Endodermal cell (in vitro differentiated cells): ENCODE data around the gene APOM. TPM values are rescaled to one million over a fixed set of nuclear protein-coding genes. Genes with fewer than 3 reads are reported as not detected.
A peak's percentile ranks its signal among the peaks of the same experiment; 100 is the strongest.

Source experiments
- DNase-seq: peaks from one replicate; pipeline ENCODE4 v3.0.0-alpha.2; 2017
- H3K27ac ChIP-seq: 2 replicates; pipeline ENCODE4 v1.5.1; 2013; ENCODE audit warnings: mild to moderate bottlenecking, low read depth, low read length, moderate library complexity
- H3K27me3 ChIP-seq: 2 replicates; pipeline ENCODE4 v1.6.1; 2013; ENCODE audit warnings: mild to moderate bottlenecking, low read length, moderate library complexity; ENCODE audit not compliant: insufficient read depth, control insufficient read depth, poor library complexity, severe bottlenecking
- H3K36me3 ChIP-seq: 2 replicates; pipeline ENCODE4 v1.7.0; 2013; ENCODE audit warnings: mild to moderate bottlenecking, low read length, moderate library complexity; ENCODE audit not compliant: control insufficient read depth, insufficient read depth
- H3K4me1 ChIP-seq: one replicate; pipeline ENCODE4 v1.7.0; 2013; ENCODE audit warnings: low read length; ENCODE audit not compliant: control insufficient read depth, insufficient read depth
- H3K4me3 ChIP-seq: 2 replicates; pipeline ENCODE4 v1.5.1; 2013; ENCODE audit warnings: mild to moderate bottlenecking, low read length, moderate library complexity
- H3K9ac ChIP-seq: 2 replicates; pipeline ENCODE4 v1.6.1; 2013; ENCODE audit warnings: mild to moderate bottlenecking, low read length, moderate library complexity; ENCODE audit not compliant: poor library complexity, severe bottlenecking; ENCODE audit errors: extremely low read depth
- H3K9me3 ChIP-seq: 2 replicates; pipeline ENCODE4 v1.6.1; 2013; ENCODE audit warnings: mild to moderate bottlenecking, low read length, moderate library complexity; ENCODE audit not compliant: control insufficient read depth
- H3K27ac Mint-ChIP-seq: 2 replicates; pipeline ENCODE4 v1.8.0; 2020; ENCODE audit warnings: mixed read lengths
- H3K27me3 Mint-ChIP-seq: 2 replicates; pipeline ENCODE4 v1.8.0; 2021; ENCODE audit warnings: mild to moderate bottlenecking, mixed read lengths; ENCODE audit not compliant: insufficient read depth
- H3K36me3 Mint-ChIP-seq: 2 replicates; pipeline ENCODE4 v1.8.0; 2020; ENCODE audit warnings: low read depth, mixed read lengths
- H3K4me1 Mint-ChIP-seq: 2 replicates; pipeline ENCODE4 v1.8.0; 2020; ENCODE audit warnings: mixed read lengths
- H3K4me3 Mint-ChIP-seq: 2 replicates; pipeline ENCODE4 v1.8.0; 2020; ENCODE audit warnings: mild to moderate bottlenecking, moderate library complexity, mixed read lengths
- H3K9me3 Mint-ChIP-seq: 2 replicates; pipeline ENCODE4 v1.8.0; 2020; ENCODE audit warnings: mild to moderate bottlenecking, mixed read lengths
- WGBS, 2 experiments: methylation state at CpG; one replicate each; pipeline versions ENCODE4 v1.1.5 to v1.1.7; 2013; ENCODE audit warnings: missing lambda C conversion rate in 2 of 2, mixed read lengths in 1 of 2; ENCODE audit not compliant: insufficient coverage in 1 of 2, insufficient read length in 1 of 2; 5-methylcytosine and 5-hydroxymethylcytosine counted together
- total RNA-seq, 2 donors: library from RNA; stranded (reverse); fragmentation: NEBNext Ultra II Directional in 1 of 2; extraction: Animal tissue kit (Norgen Biotek cat#: 25700) in 1 of 2; gene quantifications; 2 replicates in 1 of 2; 3 replicates in 1 of 2; pipeline ENCODE4 v1.2.1, GENCODE V29; 2021
- TF ChIP-seq, protein P1 (sequence below): fragments of 200-600 bp; sonication (generic); conservative IDR thresholded peaks from 2 replicates; pipeline ENCODE4 v1.5.0; 2021; ENCODE audit warnings: antibody characterized with exemption, mild to moderate bottlenecking

APOM gene
- total RNA-seq, 2 donors from 2014 or later = 1.6 to 3.2 TPM

GRCh38 chr6:31627690-31628287 lies 27.9 kb upstream of the APOM start:
- Histone ChIP-seq H3K4me3 (no peak overlapping the region), H3K27me3 (no peaks in the 10 kb centered on the region), H3K9ac (no peak overlapping the region), H3K4me1 (no peaks in the 10 kb centered on the region), H3K27ac (no peak overlapping the region), H3K9me3 (no peaks in the 10 kb centered on the region), H3K36me3 (peaks cover 95% of the 10 kb centered on the region)
- no peaks in the 10 kb centered on the region for H3K27me3 Mint-ChIP-seq
- TF ChIP-seq, protein P1, sequence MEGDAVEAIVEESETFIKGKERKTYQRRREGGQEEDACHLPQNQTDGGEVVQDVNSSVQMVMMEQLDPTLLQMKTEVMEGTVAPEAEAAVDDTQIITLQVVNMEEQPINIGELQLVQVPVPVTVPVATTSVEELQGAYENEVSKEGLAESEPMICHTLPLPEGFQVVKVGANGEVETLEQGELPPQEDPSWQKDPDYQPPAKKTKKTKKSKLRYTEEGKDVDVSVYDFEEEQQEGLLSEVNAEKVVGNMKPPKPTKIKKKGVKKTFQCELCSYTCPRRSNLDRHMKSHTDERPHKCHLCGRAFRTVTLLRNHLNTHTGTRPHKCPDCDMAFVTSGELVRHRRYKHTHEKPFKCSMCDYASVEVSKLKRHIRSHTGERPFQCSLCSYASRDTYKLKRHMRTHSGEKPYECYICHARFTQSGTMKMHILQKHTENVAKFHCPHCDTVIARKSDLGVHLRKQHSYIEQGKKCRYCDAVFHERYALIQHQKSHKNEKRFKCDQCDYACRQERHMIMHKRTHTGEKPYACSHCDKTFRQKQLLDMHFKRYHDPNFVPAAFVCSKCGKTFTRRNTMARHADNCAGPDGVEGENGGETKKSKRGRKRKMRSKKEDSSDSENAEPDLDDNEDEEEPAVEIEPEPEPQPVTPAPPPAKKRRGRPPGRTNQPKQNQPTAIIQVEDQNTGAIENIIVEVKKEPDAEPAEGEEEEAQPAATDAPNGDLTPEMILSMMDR = no peak
- DNase-seq = no peak
- H3K4me3 Mint-ChIP-seq = no peak overlapping the region
- peaks cover 2% of the 10 kb centered on the region for H3K4me1 Mint-ChIP-seq
- H3K36me3 Mint-ChIP-seq = peaks cover 93% of the 10 kb centered on the region
- WGBS, 2 experiments = 96 to 97% methylated on average over 15 to 19 of the region's 19 CpGs
- H3K27ac Mint-ChIP-seq = no peak overlapping the region
- no peaks in the 10 kb centered on the region for H3K9me3 Mint-ChIP-seq

DNA sequence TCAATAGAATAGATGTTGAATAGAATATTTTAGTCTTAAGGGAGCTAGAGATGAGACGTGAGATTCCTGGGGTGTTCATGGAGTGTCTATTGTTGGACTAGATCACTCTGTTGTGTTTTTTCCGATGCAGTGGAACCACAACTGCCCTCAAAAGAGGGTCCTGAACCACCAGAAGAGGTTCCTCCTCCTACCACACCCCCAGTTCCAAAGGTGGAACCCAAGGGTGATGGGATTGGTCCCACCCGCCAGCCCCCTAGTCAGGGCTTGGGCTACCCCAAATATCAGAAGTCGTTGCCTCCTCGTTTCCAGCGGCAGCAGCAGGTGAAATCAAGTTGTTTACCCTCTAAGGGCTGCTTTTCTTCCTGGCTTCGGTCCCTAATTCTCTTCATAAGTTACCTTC lies 26.7 kb upstream of the APOM start:
- Mint-ChIP-seq H3K4me1 (no peaks in the 10 kb centered on the region), H3K36me3 (peaks cover 93% of the 10 kb centered on the region), H3K27ac (peak overlapping the region; percentile 82), H3K9me3 (no peaks in the 10 kb centered on the region), H3K27me3 (no peaks in the 10 kb centered on the region), H3K4me3 (no peak overlapping the region)
- no peak overlapping the region for H3K27ac ChIP-seq
- H3K4me3 ChIP-seq = no peak overlapping the region
- H3K9ac ChIP-seq = no peak overlapping the region
- no peak for DNase-seq
- WGBS, 2 experiments = 94 to 95% methylated on average over 5 to 7 of the region's 7 CpGs
- H3K4me1 ChIP-seq = no peaks in the 10 kb centered on the region
- TF ChIP-seq, protein P1 = no peak
- H3K9me3 ChIP-seq = no peaks in the 10 kb centered on the region
- H3K36me3 ChIP-seq = peaks cover 95% of the 10 kb centered on the region
- H3K27me3 ChIP-seq = no peaks in the 10 kb centered on the region

- Histone ChIP-seq H3K4me1 (no peaks in the 10 kb centered on the region), H3K36me3 (peaks cover 95% of the 10 kb centered on the region), H3K9me3 (no peaks in the 10 kb centered on the region), H3K27ac (no peak overlapping the region), H3K4me3 (no peak overlapping the region), H3K9ac (no peak overlapping the region), H3K27me3 (no peaks in the 10 kb centered on the region)
- 94 to 96% methylated on average over 25 of the region's 25 CpGs for WGBS, 2 experiments
- TF ChIP-seq, protein P1 = no peak
- Mint-ChIP-seq H3K4me1 (no peaks in the 10 kb centered on the region), H3K9me3 (no peaks in the 10 kb centered on the region), H3K36me3 (peaks cover 93% of the 10 kb centered on the region), H3K4me3 (no peak overlapping the region), H3K27ac (peak overlapping the region; percentile 44), H3K27me3 (no peaks in the 10 kb centered on the region)
- DNase-seq = no peak
These were observed 25.3 kb upstream of the APOM start for GRCh38 chr6:31630177-31630934.
